Mucosa of rectum (tissue), 2 donors: Measurements from ENCODE around the gene ANKFN1.

Source experiments
- H3K27ac ChIP-seq, 2 donors: one replicate each; pipeline ENCODE4 v1.7.0; 2013; ENCODE audit warnings: inconsistent platforms in 2 of 2, low read depth in 2 of 2, low read length in 2 of 2
- H3K27me3 ChIP-seq, 2 donors: one replicate each; pipeline ENCODE4 v1.7.0; 2013; ENCODE audit warnings: low read length in 2 of 2; ENCODE audit not compliant: control insufficient read depth in 2 of 2, insufficient read depth in 2 of 2
- H3K36me3 ChIP-seq, 2 donors: one replicate each; pipeline ENCODE4 v1.7.0; 2013; ENCODE audit warnings: low read length in 2 of 2; ENCODE audit not compliant: control insufficient read depth in 2 of 2, insufficient read depth in 2 of 2
- H3K4me1 ChIP-seq, 2 donors: one replicate each; pipeline ENCODE4 v1.7.0; 2013; ENCODE audit warnings: low read length in 2 of 2, mild to moderate bottlenecking in 1 of 2; ENCODE audit not compliant: control insufficient read depth in 2 of 2, insufficient read depth in 2 of 2
- H3K4me3 ChIP-seq, 2 donors: one replicate each; pipeline ENCODE4 v1.7.0; 2013; ENCODE audit warnings: low read length in 2 of 2
- H3K9ac ChIP-seq, 2 donors: one replicate each; pipeline ENCODE4 v1.7.0; 2013; ENCODE audit warnings: low read length in 2 of 2, low read depth in 1 of 2, mild to moderate bottlenecking in 1 of 2
- H3K9me3 ChIP-seq, 2 donors: one replicate each; pipeline ENCODE4 v1.7.0; 2013; ENCODE audit warnings: low read length in 2 of 2; ENCODE audit not compliant: control insufficient read depth in 2 of 2
- donor health status: healthy.
- donor health status: Normal muscosa, but diverticular disease.

Gene ANKFN1

DNA sequence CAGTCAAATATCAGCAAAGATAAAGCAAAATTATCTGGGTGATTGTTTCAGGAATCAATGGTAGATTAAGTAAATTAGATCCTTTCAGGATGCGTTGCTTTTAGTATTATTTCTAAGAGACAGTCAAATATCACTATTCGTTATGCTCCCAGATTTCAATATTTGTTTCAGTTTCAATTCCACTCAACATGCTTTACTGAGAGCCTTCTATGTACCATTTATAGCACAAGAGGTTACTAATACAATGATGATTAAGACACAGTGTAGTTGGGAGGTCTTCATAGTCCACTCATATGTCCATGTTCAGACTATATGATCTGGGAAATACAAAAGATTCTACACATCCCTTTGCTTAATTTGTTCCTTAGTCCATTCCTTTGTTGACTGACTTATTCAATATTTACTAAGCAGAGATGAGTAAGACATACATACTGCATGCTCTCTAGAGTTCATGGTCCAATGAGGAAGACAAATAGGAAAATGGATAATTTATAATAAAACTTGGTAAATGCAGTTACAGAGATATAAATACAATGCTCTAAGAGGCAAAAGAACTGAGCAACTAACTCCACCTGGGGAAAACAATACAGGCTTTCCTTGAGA lies 352.0 kb downstream of the ANKFN1 start:
- no peak overlapping the region for H3K4me3 ChIP-seq
- H3K4me1 ChIP-seq = no peaks in the 10 kb centered on the region
- no peaks in the 10 kb centered on the region for H3K27me3 ChIP-seq
- no peaks in the 10 kb centered on the region for H3K9me3 ChIP-seq
- H3K9ac ChIP-seq = no peak overlapping the region
- no peak overlapping the region for H3K27ac ChIP-seq
- H3K36me3 ChIP-seq = no peaks in the 10 kb centered on the region

DNA sequence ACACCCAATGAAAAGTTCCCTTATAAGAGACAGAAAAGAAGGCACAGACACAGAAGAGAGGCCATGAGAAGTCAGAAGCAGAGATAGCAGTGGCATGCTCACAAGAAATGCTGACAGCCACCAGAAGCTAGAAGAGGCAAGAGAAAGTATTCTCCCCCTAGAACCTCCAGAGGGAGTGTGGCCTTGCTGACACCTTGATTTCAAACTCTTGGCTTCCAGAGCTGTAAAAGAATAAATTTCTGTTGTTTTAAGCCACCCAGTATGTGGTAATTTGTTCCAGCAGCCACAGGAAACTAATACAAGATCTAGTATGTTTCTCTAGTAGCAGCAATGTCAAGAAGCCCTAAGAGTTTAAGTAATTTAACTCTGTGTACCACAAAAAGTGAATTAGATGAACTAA lies 353.1 kb downstream of the ANKFN1 start:
- Histone ChIP-seq H3K4me3 (no peak overlapping the region), H3K36me3 (no peaks in the 10 kb centered on the region), H3K27me3 (no peaks in the 10 kb centered on the region), H3K4me1 (no peaks in the 10 kb centered on the region), H3K27ac (no peak overlapping the region), H3K9ac (no peak overlapping the region), H3K9me3 (no peaks in the 10 kb centered on the region)

DNA sequence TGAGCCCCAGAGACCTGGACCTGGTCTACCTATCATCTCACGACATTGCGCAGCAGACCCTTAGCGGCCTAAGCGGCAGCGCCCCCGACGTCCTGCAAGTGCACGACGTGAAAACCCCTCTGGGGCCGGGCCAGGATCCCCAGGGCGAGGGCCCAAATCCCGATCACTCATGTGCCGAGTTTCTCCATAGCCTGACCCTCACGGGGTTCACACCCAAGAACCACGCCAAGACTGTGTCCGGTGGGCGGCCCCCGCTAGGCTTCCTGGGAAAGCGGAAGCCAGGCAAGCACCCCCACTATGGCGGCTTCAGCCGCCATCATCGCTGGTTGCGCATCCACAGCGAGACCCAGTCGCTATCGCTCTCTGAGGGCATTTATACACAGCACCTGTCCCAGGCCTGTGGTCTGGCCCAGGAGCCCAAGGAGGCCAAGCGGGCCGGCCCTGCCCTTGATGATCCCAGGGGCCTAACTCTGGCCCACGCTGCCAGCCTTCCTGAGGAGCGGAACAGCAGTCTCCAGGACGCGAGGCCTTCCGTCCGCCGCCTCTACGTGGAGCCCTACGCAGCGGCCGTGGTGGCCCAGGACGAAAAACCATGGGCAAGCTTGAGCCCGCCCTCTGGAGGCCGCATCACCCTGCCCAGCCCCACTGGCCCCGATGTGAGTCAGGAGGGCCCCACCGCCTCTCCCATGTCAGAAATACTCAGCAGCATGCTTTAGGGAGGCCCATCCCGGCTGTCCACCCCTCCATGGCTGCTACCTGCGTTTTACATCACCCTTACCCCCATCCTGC lies 357.5 kb downstream of the ANKFN1 start:
- Histone ChIP-seq H3K4me1 (no peaks in the 10 kb centered on the region), H3K9ac (no peak overlapping the region), H3K9me3 (no peaks in the 10 kb centered on the region), H3K27me3 (no peaks in the 10 kb centered on the region), H3K27ac (no peak overlapping the region), H3K4me3 (no peak overlapping the region), H3K36me3 (no peaks in the 10 kb centered on the region)

DNA sequence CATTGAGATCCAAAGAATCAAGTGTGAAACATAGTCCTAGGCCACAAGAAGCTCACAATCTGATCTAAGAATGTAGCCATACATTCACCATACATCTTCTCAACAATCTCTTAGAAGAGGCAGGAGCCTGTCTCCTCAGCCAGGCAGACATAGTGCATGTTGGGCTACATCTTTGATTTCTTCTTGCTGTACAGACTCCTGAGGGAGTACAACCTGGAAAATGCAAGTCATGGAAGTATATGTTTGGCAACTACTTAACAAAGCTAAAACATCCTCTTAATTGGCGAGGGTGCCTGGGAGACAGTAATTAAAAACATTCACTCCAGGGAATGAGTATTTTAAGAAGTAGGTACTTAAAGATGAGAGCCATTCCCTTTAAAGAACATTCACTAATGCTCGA lies 361.0 kb downstream of the ANKFN1 start:
- H3K4me1 ChIP-seq = no peaks in the 10 kb centered on the region
- H3K27ac ChIP-seq = no peak overlapping the region
- peaks cover 0 to 3% of the 10 kb centered on the region in 2 donors for H3K27me3 ChIP-seq
- no peaks in the 10 kb centered on the region for H3K36me3 ChIP-seq
- H3K9me3 ChIP-seq = no peaks in the 10 kb centered on the region
- no peak overlapping the region for H3K4me3 ChIP-seq
- no peak overlapping the region for H3K9ac ChIP-seq

GRCh38 chr17:56514899-56515298 lies 361.6 kb downstream of the ANKFN1 start:
- Histone ChIP-seq H3K9me3 (no peaks in the 10 kb centered on the region), H3K4me3 (no peak overlapping the region), H3K9ac (no peak overlapping the region), H3K36me3 (no peaks in the 10 kb centered on the region), H3K27me3 (peaks cover 0 to 3% of the 10 kb centered on the region in 2 donors), H3K27ac (no peak overlapping the region), H3K4me1 (no peaks in the 10 kb centered on the region)

DNA sequence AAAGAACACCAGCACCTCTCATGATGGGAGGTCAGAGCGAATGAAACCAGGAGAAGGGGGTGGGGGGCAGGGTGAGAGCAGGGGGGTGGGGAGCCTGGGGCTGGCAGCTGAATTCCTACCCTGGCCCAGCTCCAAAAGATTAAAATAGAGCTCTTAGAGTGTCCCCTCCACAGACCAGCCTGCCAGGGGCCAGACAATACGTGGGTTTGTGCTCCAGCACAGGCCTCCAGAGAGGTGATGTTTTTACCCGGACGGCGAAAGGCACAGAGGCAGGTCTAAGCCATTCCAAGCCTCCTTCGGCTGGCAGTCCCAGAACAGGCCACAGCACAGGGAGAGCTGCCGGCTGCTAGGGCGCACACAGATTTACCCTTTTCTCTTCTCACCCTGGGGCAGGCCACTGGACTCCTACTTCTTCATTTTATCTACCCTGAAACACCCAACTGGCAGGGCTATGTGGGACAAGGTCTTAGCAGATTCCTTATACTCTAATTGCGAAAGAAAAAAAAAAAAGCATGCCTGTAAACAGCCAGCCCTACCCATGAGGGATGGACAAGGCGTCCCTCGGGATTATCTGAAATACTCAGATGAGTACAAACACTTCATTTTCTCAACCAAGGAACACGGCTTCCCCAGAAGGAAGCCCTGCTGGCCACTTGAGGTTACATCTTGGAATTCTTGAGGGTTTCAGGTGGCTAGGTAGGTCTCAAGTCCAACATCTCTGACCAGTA lies 368.3 kb downstream of the ANKFN1 start:
- H3K36me3 ChIP-seq = no peaks in the 10 kb centered on the region
- H3K27ac ChIP-seq = no peak overlapping the region

GRCh38 chr17:56523042-56523441 lies 369.8 kb downstream of the ANKFN1 start:
- Histone ChIP-seq H3K9me3 (no peaks in the 10 kb centered on the region), H3K36me3 (no peaks in the 10 kb centered on the region), H3K27me3 (peaks cover 0 to 3% of the 10 kb centered on the region in 2 donors), H3K4me1 (no peaks in the 10 kb centered on the region), H3K27ac (no peak overlapping the region), H3K4me3 (no peak overlapping the region), H3K9ac (no peak overlapping the region)

More for the DNA sequence above, 368.3 kb downstream of the ANKFN1 start:
- Histone ChIP-seq H3K27me3 (peaks cover 0 to 3% of the 10 kb centered on the region in 2 donors), H3K9me3 (no peaks in the 10 kb centered on the region), H3K9ac (no peak overlapping the region), H3K4me1 (no peaks in the 10 kb centered on the region), H3K4me3 (no peak overlapping the region)

GRCh38 chr17:56528696-56529095 lies 375.4 kb downstream of the ANKFN1 start:
- Histone ChIP-seq H3K4me1 (no peaks in the 10 kb centered on the region), H3K27ac (no peak overlapping the region), H3K27me3 (no peaks in the 10 kb centered on the region), H3K9ac (no peak overlapping the region), H3K36me3 (no peaks in the 10 kb centered on the region), H3K9me3 (no peaks in the 10 kb centered on the region), H3K4me3 (no peak overlapping the region)

GRCh38 chr17:56532926-56533325 lies 379.7 kb downstream of the ANKFN1 start:
- no peak overlapping the region for H3K9ac ChIP-seq
- H3K4me3 ChIP-seq = no peak overlapping the region
- no peaks in the 10 kb centered on the region for H3K4me1 ChIP-seq
- no peak overlapping the region for H3K27ac ChIP-seq
- H3K27me3 ChIP-seq = no peaks in the 10 kb centered on the region
- H3K36me3 ChIP-seq = no peaks in the 10 kb centered on the region
- no peaks in the 10 kb centered on the region for H3K9me3 ChIP-seq

DNA sequence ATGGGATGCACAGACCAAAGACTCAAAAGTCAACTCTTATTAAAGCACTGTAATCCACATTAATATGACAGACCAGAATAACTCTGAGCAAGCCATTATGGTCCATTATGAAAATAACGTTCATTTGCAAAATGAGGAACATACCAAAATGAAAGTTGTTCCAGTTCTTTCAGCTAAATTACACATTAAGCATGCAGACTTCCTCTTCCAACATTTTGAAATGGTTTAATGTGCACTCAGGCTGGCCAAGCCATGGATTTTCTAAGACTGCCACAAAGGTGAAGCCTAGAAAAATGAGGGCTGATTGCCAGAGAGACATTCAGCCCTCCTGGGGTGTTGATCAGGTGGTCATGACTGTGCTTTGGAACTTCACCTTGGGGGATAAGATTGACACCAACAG lies 383.5 kb downstream of the ANKFN1 start:
- no peaks in the 10 kb centered on the region for H3K36me3 ChIP-seq
- H3K27me3 ChIP-seq = no peaks in the 10 kb centered on the region
- no peaks in the 10 kb centered on the region for H3K4me1 ChIP-seq
- no peak overlapping the region for H3K27ac ChIP-seq
- no peak overlapping the region for H3K9ac ChIP-seq
- H3K4me3 ChIP-seq = no peak overlapping the region
- H3K9me3 ChIP-seq = no peaks in the 10 kb centered on the region
